Gastrocnemius medialis (tissue), 4 donors: ENCODE results near the gene PIWIL1. TPM values are rescaled to one million over a fixed set of nuclear protein-coding genes. Genes with fewer than 3 reads are reported as not detected.

Experiments
- ATAC-seq, 2 donors: fragments of 150-250 bp; one replicate each; pipeline ENCODE4 v1.9.1; 2016
- DNase-seq, 2 donors: peaks; one replicate each; pipeline ENCODE4 v3.0.0-alpha.2; 2019
- H3K27ac ChIP-seq, 4 donors: fragments of 200-600 bp; sonication (generic); 1 replicate in 1 of 4; 2 replicates in 3 of 4; pipeline ENCODE4 v1.5.1; 2016 to 2018; ENCODE audit warnings: mild to moderate bottlenecking in 2 of 4, moderate library complexity in 1 of 4
- H3K27me3 ChIP-seq, 3 donors: fragments of 200-600 bp; sonication (generic) in 2 of 3; 1 replicate in 1 of 3; 2 replicates in 2 of 3; pipeline versions ENCODE4 v1.5.1 to v1.6.0; 2016 to 2019; ENCODE audit warnings: mild to moderate bottlenecking in 1 of 3, moderate library complexity in 1 of 3
- H3K36me3 ChIP-seq, 2 donors: fragments of 200-600 bp; sonication (generic) in 1 of 2; one replicate each; pipeline ENCODE4 v1.5.1; 2017 to 2018
- H3K4me1 ChIP-seq, 2 donors: fragments of 200-600 bp; sonication (generic) in 1 of 2; one replicate each; pipeline ENCODE4 v1.5.1; 2016 to 2017; ENCODE audit warnings: mild to moderate bottlenecking in 2 of 2
- H3K4me3 ChIP-seq, 4 donors: fragments of 200-600 bp; sonication (generic) in 3 of 4; 1 replicate in 1 of 4; 2 replicates in 3 of 4; pipeline ENCODE4 v1.5.1; 2016 to 2019; ENCODE audit warnings: mild to moderate bottlenecking in 2 of 4
- H3K9me3 ChIP-seq, 3 donors: fragments of 200-600 bp; sonication (generic) in 2 of 3; 1 replicate in 1 of 3; 2 replicates in 2 of 3; pipeline ENCODE4 v1.5.1; 2016 to 2019
- CTCF ChIP-seq, 5 experiments: fragments of 450-650 bp in 3 of 5; fragments of 200-600 bp in 2 of 5; sonication (generic) in 2 of 5; IDR thresholded peaks in 4 of 5; conservative IDR thresholded peaks in 1 of 5; 1 replicate in 4 of 5; 2 replicates in 1 of 5; pipeline ENCODE4 v1.5.1; 2016 to 2019; ENCODE audit warnings: antibody characterized with exemption in 5 of 5, mild to moderate bottlenecking in 3 of 5, moderate library complexity in 3 of 5
- POLR2A ChIP-seq, 2 donors: fragments of 450-650 bp; IDR thresholded peaks; one replicate each; pipeline ENCODE4 v1.6.1; 2017; ENCODE audit warnings: antibody characterized with exemption in 2 of 2, mild to moderate bottlenecking in 2 of 2, moderate library complexity in 2 of 2
- in situ Hi-C, 4 donors: fragments of 200-750 bp; cut with MboI; loops; one replicate each; pipeline versions ENCODE4 v1.15.0 to v1.8.0; 2017; ENCODE audit warnings: low sequenced_read_pairs in 4 of 4
- intact Hi-C: fragments of 100-400 bp; cut with DNase I; formaldehyde crosslinking; loops from one replicate; pipeline ENCODE4 v1.15.1; 2023; ENCODE audit warnings: low total_unique reads
- total RNA-seq, 4 donors: library from RNA; depleted of rRNA; stranded (reverse); fragments of >200 nt; gene quantifications; one replicate each; pipeline versions ENCODE4 v1.1.0 to v1.2.3, GENCODE V29; 2016

PIWIL1 gene
- total RNA-seq, 4 donors from 2014 or later: not detected

- no peak for ATAC-seq
These were observed 39.2 kb upstream of the PIWIL1 start for GRCh38 chr12:130298322-130299021.

GRCh38 chr12:130299574-130299973 lies 38.1 kb upstream of the PIWIL1 start:
- in situ Hi-C loops (no loop called here), intact Hi-C loops (no loop called here)
- peaks cover 0 to 5% (median 0%) of the 10 kb centered on the region in 3 donors for H3K27me3 ChIP-seq
- TF ChIP-seq POLR2A (IDR thresholded peaks at IDR 0.05): no peak
- no peak for TF ChIP-seq CTCF (IDR thresholded peaks at IDR 0.05 in 4 of 5, conservative IDR thresholded peaks at IDR 0.05 in 1 of 5)
- H3K4me3 ChIP-seq: no peak overlapping the region
- no peak for DNase-seq
- no peak for ATAC-seq
- H3K9me3 ChIP-seq: no peaks in the 10 kb centered on the region
- no peak overlapping the region for H3K27ac ChIP-seq
- H3K36me3 ChIP-seq: no peaks in the 10 kb centered on the region
- H3K4me1 ChIP-seq: no peaks in the 10 kb centered on the region

More at GRCh38 chr12:130298322-130299021, 39.2 kb upstream of the PIWIL1 start:
- intact Hi-C loops: no loop called here
- TF ChIP-seq POLR2A (IDR thresholded peaks at IDR 0.05): no peak
- TF ChIP-seq CTCF (IDR thresholded peaks at IDR 0.05 in 4 of 5, conservative IDR thresholded peaks at IDR 0.05 in 1 of 5): no peak
- Histone ChIP-seq H3K36me3 (no peaks in the 10 kb centered on the region), H3K4me3 (no peak overlapping the region), H3K27me3 (peaks cover 0 to 5% (median 0%) of the 10 kb centered on the region in 3 donors), H3K9me3 (no peaks in the 10 kb centered on the region), H3K4me1 (no peaks in the 10 kb centered on the region), H3K27ac (no peak overlapping the region)
- DNase-seq: no peak
- in situ Hi-C loops: no loop called here

- no peak for ATAC-seq
- Histone ChIP-seq H3K27ac (no peak overlapping the region), H3K27me3 (peaks cover 0 to 5% (median 0%) of the 10 kb centered on the region in 3 donors), H3K4me1 (no peaks in the 10 kb centered on the region), H3K36me3 (no peaks in the 10 kb centered on the region), H3K4me3 (no peak overlapping the region), H3K9me3 (no peaks in the 10 kb centered on the region)
- in situ Hi-C loops: no loop called here
- intact Hi-C loops: no loop called here
- TF ChIP-seq POLR2A (IDR thresholded peaks at IDR 0.05) (no peak), CTCF (IDR thresholded peaks at IDR 0.05 in 4 of 5, conservative IDR thresholded peaks at IDR 0.05 in 1 of 5) (no peak)
- no peak for DNase-seq
These were observed 37.6 kb upstream of the PIWIL1 start for GRCh38 chr12:130300090-130300489.

GRCh38 chr12:130300737-130301535 lies 36.8 kb upstream of the PIWIL1 start:
- no peak overlapping the region for H3K4me3 ChIP-seq
- no peak overlapping the region for H3K27ac ChIP-seq
- H3K9me3 ChIP-seq: no peaks in the 10 kb centered on the region
- in situ Hi-C loops: no loop called here
- H3K27me3 ChIP-seq: peaks cover 0 to 5% (median 0%) of the 10 kb centered on the region in 3 donors
- no peaks in the 10 kb centered on the region for H3K36me3 ChIP-seq
- intact Hi-C loops: no loop called here
- TF ChIP-seq POLR2A (IDR thresholded peaks at IDR 0.05) (no peak), CTCF (IDR thresholded peaks at IDR 0.05 in 4 of 5, conservative IDR thresholded peaks at IDR 0.05 in 1 of 5) (no peak)
- ATAC-seq (no peak), DNase-seq (no peak)
- no peaks in the 10 kb centered on the region for H3K4me1 ChIP-seq
